ENCODE results near the gene RHOT2.

Gene RHOT2

GRCh38 chr16:678858-679813 is 11.2 kb downstream of the RHOT2 start:
- CTCF ChIA-PET: interaction anchor here (0.7 to 1.4 kb wide), 2 partner anchors 15 to 19 kb away, joined by 5 to 9 read pairs; no protein-coding TSS in a partner anchor
- POLR2A ChIA-PET: interaction anchor here (0.7 to 2.9 kb wide), 5 partner anchors 10 to 30 kb away, joined by 3 to 16 read pairs (median 9); partner anchors contain the start of genes RHOT2, WDR24 and WDR90
- DNase-seq (ENCODE audit: extremely low spot score): peak; percentile 50
- TF ChIP-seq L3MBTL2 (conservative IDR thresholded peaks at IDR 0.05): no peak
- no peak for TF ChIP-seq CTBP1 (IDR thresholded peaks at IDR 0.05; ENCODE audit: borderline replicate concordance)
- TF ChIP-seq FOXA1 (IDR thresholded peaks at IDR 0.05): no peak
- no peak for TF ChIP-seq ELF4 (IDR thresholded peaks at IDR 0.05)
- TF ChIP-seq FOXK2 (IDR thresholded peaks at IDR 0.05): no peak
- TF ChIP-seq TARDBP (IDR thresholded peaks at IDR 0.05): no peak
- no peak for TF ChIP-seq HDGF (IDR thresholded peaks at IDR 0.05; ENCODE audit: borderline replicate concordance)
- no peak for TF ChIP-seq BHLHE40 (IDR thresholded peaks at IDR 0.05; ENCODE audit: borderline replicate concordance)
- no peak for TF ChIP-seq NFRKB (IDR thresholded peaks at IDR 0.05)
- TF ChIP-seq FOXM1 (IDR thresholded peaks at IDR 0.05; ENCODE audit: borderline replicate concordance): no peak
- TF ChIP-seq LEF1 (IDR thresholded peaks at IDR 0.05; ENCODE audit: borderline replicate concordance): no peak

- TF ChIP-seq HDGF (IDR thresholded peaks at IDR 0.05; ENCODE audit: borderline replicate concordance): no peak
- TF ChIP-seq FOXK2 (IDR thresholded peaks at IDR 0.05): no peak
- TF ChIP-seq FOXA1 (IDR thresholded peaks at IDR 0.05): no peak
- no peak for TF ChIP-seq LEF1 (IDR thresholded peaks at IDR 0.05; ENCODE audit: borderline replicate concordance)
- no peak for TF ChIP-seq SP1 (IDR thresholded peaks at IDR 0.05)
- no peak for TF ChIP-seq ELF4 (IDR thresholded peaks at IDR 0.05)
- no peak for TF ChIP-seq ZNF384 (IDR thresholded peaks at IDR 0.05)
- TF ChIP-seq TARDBP (IDR thresholded peaks at IDR 0.05): 0 out of 2 replicates have a peak, but pooled peaks have one; percentile 28
- TF ChIP-seq BHLHE40 (IDR thresholded peaks at IDR 0.05; ENCODE audit: borderline replicate concordance): no peak
- no peak for TF ChIP-seq L3MBTL2 (conservative IDR thresholded peaks at IDR 0.05)
- 0 out of 2 replicates have a peak, but pooled peaks have one; percentile 12 for TF ChIP-seq FOXM1 (IDR thresholded peaks at IDR 0.05; ENCODE audit: borderline replicate concordance)
- DNase-seq (ENCODE audit: extremely low spot score): peak; percentile 80
- POLR2A ChIA-PET: interaction anchor here (0.6 to 3.0 kb wide), 11 partner anchors 7 to 111 kb away, joined by 3 to 33 read pairs (median 5); partner anchors contain the start of genes ANTKMT, WDR24 and WDR90
- CTCF ChIA-PET: no interaction called here
Measured at GRCh38 chr16:679814-680624, 12.1 kb downstream of the RHOT2 start, which contains the start of gene STUB1. STUB1 (plus strand) TSS chr16:680410; CDS start chr16:680526, 116 bp downstream.

GRCh38 chr16:680625-680945 is 12.7 kb downstream of the RHOT2 start:
- POLR2A ChIA-PET: interaction anchor here (0.6 to 3.0 kb wide), 11 partner anchors 8 to 112 kb away, joined by 3 to 33 read pairs (median 4); partner anchors contain the start of genes ANTKMT and WDR24
- DNase-seq (ENCODE audit: extremely low spot score): no peak
- CTCF ChIA-PET: no interaction called here
- no peak for TF ChIP-seq ZNF384 (IDR thresholded peaks at IDR 0.05)
- no peak for TF ChIP-seq FOXM1 (IDR thresholded peaks at IDR 0.05; ENCODE audit: borderline replicate concordance)
- no peak for TF ChIP-seq FOXK2 (IDR thresholded peaks at IDR 0.05)
- no peak for TF ChIP-seq ELF4 (IDR thresholded peaks at IDR 0.05)
- no peak for TF ChIP-seq CTBP1 (IDR thresholded peaks at IDR 0.05; ENCODE audit: borderline replicate concordance)
- TF ChIP-seq LEF1 (IDR thresholded peaks at IDR 0.05; ENCODE audit: borderline replicate concordance): no peak
- TF ChIP-seq TARDBP (IDR thresholded peaks at IDR 0.05): no peak
- TF ChIP-seq ARNT (IDR thresholded peaks at IDR 0.05): no peak
- no peak for TF ChIP-seq SP1 (IDR thresholded peaks at IDR 0.05)
- TF ChIP-seq FOXA1 (IDR thresholded peaks at IDR 0.05): no peak

- ChIA-PET CTCF (no interaction called here), POLR2A (interaction anchor here (0.8 to 3.0 kb wide), 13 partner anchors 9 to 45 kb away, joined by 3 to 33 read pairs (median 5); partner anchors contain the start of genes ANTKMT, METTL26, RHOT2 and WDR24)
- DNase-seq (ENCODE audit: extremely low spot score): no peak
- TF ChIP-seq L3MBTL2 (conservative IDR thresholded peaks at IDR 0.05): no peak
- no peak for TF ChIP-seq PKNOX1 (IDR thresholded peaks at IDR 0.05)
- no peak for TF ChIP-seq ELF4 (IDR thresholded peaks at IDR 0.05)
- TF ChIP-seq ARNT (IDR thresholded peaks at IDR 0.05): no peak
- TF ChIP-seq TARDBP (IDR thresholded peaks at IDR 0.05): no peak
- TF ChIP-seq NFRKB (IDR thresholded peaks at IDR 0.05): no peak
- no peak for TF ChIP-seq FOXA1 (IDR thresholded peaks at IDR 0.05)
- TF ChIP-seq FOXK2 (IDR thresholded peaks at IDR 0.05): no peak
- no peak for TF ChIP-seq SP1 (IDR thresholded peaks at IDR 0.05)
- TF ChIP-seq HDGF (IDR thresholded peaks at IDR 0.05; ENCODE audit: borderline replicate concordance): no peak
- TF ChIP-seq FOXM1 (IDR thresholded peaks at IDR 0.05; ENCODE audit: borderline replicate concordance): no peak
- no peak for TF ChIP-seq CTBP1 (IDR thresholded peaks at IDR 0.05; ENCODE audit: borderline replicate concordance)
- no peak for TF ChIP-seq BHLHE40 (IDR thresholded peaks at IDR 0.05; ENCODE audit: borderline replicate concordance)
- TF ChIP-seq ZNF384 (IDR thresholded peaks at IDR 0.05): no peak
- TF ChIP-seq LEF1 (IDR thresholded peaks at IDR 0.05; ENCODE audit: borderline replicate concordance): no peak
- no peak for TF ChIP-seq SUZ12 (IDR thresholded peaks at IDR 0.05)
Measured at GRCh38 chr16:680967-681745, 13.2 kb downstream of the RHOT2 start.

GRCh38 chr16:681746-682427 is 14.0 kb downstream of the RHOT2 start:
- peak; percentile 82 for TF ChIP-seq L3MBTL2 (conservative IDR thresholded peaks at IDR 0.05)
- no peak for TF ChIP-seq TARDBP (IDR thresholded peaks at IDR 0.05)
- TF ChIP-seq ARNT (IDR thresholded peaks at IDR 0.05): no peak
- TF ChIP-seq NFRKB (IDR thresholded peaks at IDR 0.05): no peak
- TF ChIP-seq HDGF (IDR thresholded peaks at IDR 0.05; ENCODE audit: borderline replicate concordance): 0 out of 2 replicates have a peak, but pooled peaks have one; percentile 22
- ChIA-PET POLR2A (interaction anchor here (0.8 to 3.0 kb wide), 11 partner anchors 8 to 46 kb away, joined by 3 to 33 read pairs (median 5); partner anchors contain the start of genes ANTKMT, METTL26, RHOT2 and WDR24), CTCF (no interaction called here)
- no peak for DNase-seq (ENCODE audit: extremely low spot score)

Data from HEK293T (cell line).